Testis (tissue), 3 donors: ENCODE results near the gene SUCLG2. TPM values are rescaled to one million over a fixed set of nuclear protein-coding genes. Genes with fewer than 3 reads are reported as not detected.

Source experiments
- DNase-seq: peaks from one replicate; pipeline ENCODE4 v3.0.0-alpha.2; 2019
- H3K27ac ChIP-seq, 2 donors: fragments of 200-600 bp; sonication (generic); one replicate each; pipeline ENCODE4 v1.5.1; 2019
- H3K27me3 ChIP-seq: fragments of 200-600 bp; sonication (generic); one replicate; pipeline ENCODE4 v1.5.1; 2019
- H3K36me3 ChIP-seq: fragments of 200-600 bp; sonication (generic); one replicate; pipeline ENCODE4 v1.5.1; 2017; ENCODE audit warnings: low read depth; ENCODE audit errors: missing control alignments
- H3K4me1 ChIP-seq: fragments of 200-600 bp; sonication (generic); one replicate; pipeline ENCODE4 v1.5.1; 2019
- H3K4me3 ChIP-seq, 2 donors: fragments of 200-600 bp; sonication (generic); one replicate each; pipeline ENCODE4 v1.5.1; 2017 to 2019
- H3K9me3 ChIP-seq: fragments of 200-600 bp; sonication (generic); one replicate; pipeline ENCODE4 v1.5.1; 2017
- POLR2A ChIP-seq: fragments of 450-650 bp; IDR thresholded peaks from one replicate; pipeline ENCODE4 v1.6.1; 2017; ENCODE audit warnings: antibody characterized with exemption, mild to moderate bottlenecking, moderate library complexity
- WGBS, 2 donors: methylation state at CpG; one replicate each; pipeline ENCODE4 v1.1.5; 2018; 5-methylcytosine and 5-hydroxymethylcytosine counted together
- intact Hi-C: fragments of 100-400 bp; cut with DNase I; formaldehyde crosslinking; loops from one replicate; pipeline ENCODE4 v1.15.1; 2023; ENCODE audit warnings: low total_unique reads
- polyA plus RNA-seq: library from polyadenylated mRNA; stranded (reverse); fragments of 350-450 nt; fragmentation: Illumina TruSeq; extraction: RNeasy Lipid Tissue Mini Kit (QIAGEN cat#74804); gene quantifications from one replicate; pipeline ENCODE4 v1.2.3, GENCODE V29; 2014; ENCODE audit warnings: low read depth, low replicate concordance; ENCODE audit not compliant: insufficient read depth
- total RNA-seq, 2 donors: library from RNA; depleted of rRNA; stranded (reverse); fragments of >200 nt; gene quantifications; one replicate each; pipeline ENCODE4 v1.2.3, GENCODE V29; 2016
- TF ChIP-seq, protein P1 (sequence below), 3 experiments: fragments of 450-650 bp in 2 of 3; fragments of 200-600 bp in 1 of 3; sonication (generic) in 1 of 3; IDR thresholded peaks; one replicate each; pipeline ENCODE4 v1.5.1; 2016 to 2019; ENCODE audit warnings: antibody characterized with exemption in 3 of 3, mild to moderate bottlenecking in 2 of 3, moderate library complexity in 1 of 3

The SUCLG2 gene
- total and polyA plus RNA-seq, 3 donors from 2014 or later = 18.0 to 28.7 (median 23.8) TPM

DNA sequence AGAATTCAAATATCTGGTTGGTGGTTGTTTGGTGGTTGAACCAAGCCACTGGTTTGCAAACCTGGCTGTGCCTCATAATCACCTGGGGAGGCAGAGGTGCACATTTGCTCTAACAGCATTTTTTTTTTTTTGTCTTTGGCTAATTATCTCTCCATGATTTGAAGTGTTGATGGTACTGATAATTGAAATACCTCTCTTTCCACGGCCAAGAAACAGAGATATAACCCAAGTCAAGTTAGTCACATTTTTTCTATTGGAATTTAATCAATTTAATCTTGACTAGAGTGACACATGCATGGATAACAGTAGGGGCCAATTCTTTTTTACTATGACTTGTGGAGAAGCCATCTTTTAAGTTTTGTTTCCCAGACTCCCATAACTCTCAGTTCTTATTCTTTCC, 37.5 kb upstream of the SUCLG2 start:
- H3K27me3 ChIP-seq = no peaks in the 10 kb centered on the region
- no peak for DNase-seq
- TF ChIP-seq, protein P1, sequence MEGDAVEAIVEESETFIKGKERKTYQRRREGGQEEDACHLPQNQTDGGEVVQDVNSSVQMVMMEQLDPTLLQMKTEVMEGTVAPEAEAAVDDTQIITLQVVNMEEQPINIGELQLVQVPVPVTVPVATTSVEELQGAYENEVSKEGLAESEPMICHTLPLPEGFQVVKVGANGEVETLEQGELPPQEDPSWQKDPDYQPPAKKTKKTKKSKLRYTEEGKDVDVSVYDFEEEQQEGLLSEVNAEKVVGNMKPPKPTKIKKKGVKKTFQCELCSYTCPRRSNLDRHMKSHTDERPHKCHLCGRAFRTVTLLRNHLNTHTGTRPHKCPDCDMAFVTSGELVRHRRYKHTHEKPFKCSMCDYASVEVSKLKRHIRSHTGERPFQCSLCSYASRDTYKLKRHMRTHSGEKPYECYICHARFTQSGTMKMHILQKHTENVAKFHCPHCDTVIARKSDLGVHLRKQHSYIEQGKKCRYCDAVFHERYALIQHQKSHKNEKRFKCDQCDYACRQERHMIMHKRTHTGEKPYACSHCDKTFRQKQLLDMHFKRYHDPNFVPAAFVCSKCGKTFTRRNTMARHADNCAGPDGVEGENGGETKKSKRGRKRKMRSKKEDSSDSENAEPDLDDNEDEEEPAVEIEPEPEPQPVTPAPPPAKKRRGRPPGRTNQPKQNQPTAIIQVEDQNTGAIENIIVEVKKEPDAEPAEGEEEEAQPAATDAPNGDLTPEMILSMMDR (IDR thresholded peaks at IDR 0.05) = no peak
- no peak for TF ChIP-seq POLR2A
- no peak overlapping the region for H3K4me3 ChIP-seq
- H3K9me3 ChIP-seq = no peaks in the 10 kb centered on the region
- no peaks in the 10 kb centered on the region for H3K36me3 ChIP-seq
- intact Hi-C loops = no loop called here
- WGBS, 2 donors = 62 to 75% methylated on average over 1 of the region's 1 CpG
- no peaks in the 10 kb centered on the region for H3K4me1 ChIP-seq
- H3K27ac ChIP-seq = no peak overlapping the region

DNA sequence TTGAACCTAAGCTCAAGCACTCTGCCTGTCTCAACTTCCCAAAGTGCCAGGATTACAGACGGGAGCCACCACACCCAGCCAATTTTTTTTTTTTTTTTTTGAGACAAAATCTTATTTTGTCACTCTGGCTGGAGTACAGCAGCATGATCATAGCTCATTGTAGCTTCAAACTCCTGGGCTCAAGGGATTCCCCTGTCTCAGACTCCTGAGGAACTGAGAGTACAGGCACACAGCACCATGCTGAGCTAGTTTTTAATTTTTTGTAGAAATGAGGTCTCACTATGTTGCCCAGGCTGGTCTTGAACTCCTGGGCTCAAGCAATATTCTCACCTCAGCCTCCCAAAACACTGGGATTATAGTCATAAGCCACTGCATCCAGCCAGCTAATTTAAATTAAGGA, 36.8 kb upstream of the SUCLG2 start:
- Histone ChIP-seq H3K36me3 (no peaks in the 10 kb centered on the region), H3K4me1 (no peaks in the 10 kb centered on the region), H3K4me3 (no peak overlapping the region), H3K9me3 (no peaks in the 10 kb centered on the region), H3K27ac (no peak overlapping the region), H3K27me3 (no peaks in the 10 kb centered on the region)
- no peak for DNase-seq
- 72 to 79% methylated on average over 1 of the region's 1 CpG for WGBS, 2 donors
- TF ChIP-seq, protein P1 (IDR thresholded peaks at IDR 0.05) = no peak
- no peak for TF ChIP-seq POLR2A
- intact Hi-C loops = no loop called here

DNA sequence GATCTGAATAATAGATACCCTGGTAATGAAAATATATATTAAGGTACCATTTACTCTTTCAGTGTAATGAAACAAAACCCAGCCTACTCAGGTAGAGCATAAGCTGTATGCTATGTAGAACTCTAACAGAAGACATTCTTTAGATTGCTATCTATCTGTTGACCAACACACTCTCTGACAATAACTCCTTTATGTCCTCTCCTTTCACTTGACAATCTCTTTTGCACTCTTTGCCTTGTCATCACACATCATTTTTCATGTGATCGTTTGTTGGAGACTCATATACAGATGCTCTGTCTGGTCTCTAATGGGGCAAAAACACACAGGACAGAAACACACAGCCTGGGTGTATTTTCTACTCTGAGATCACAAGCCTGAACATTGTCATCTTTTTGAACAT, 35.4 kb upstream of the SUCLG2 start:
- H3K27me3 ChIP-seq = no peaks in the 10 kb centered on the region
- WGBS, 2 donors = 86 to 89% methylated on average over 1 of the region's 1 CpG

DNA sequence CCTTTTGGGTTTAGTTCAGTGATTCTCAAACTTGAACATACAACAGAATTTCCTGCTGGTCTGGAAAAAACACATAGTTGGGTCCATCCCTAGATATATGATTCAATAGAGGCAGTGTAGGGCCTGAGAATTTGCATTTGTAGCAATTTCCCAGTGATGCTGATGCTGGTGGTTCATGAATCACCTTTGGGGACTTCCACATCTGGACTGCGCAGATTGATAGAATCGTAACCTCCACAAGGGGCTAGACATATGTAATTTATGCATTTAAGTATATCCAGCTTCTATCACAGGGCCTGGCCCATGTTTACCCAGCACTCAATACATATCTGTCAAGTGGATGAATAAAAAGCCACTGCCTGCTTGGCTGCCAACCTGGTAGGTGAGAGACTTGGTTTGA, 33.8 kb upstream of the SUCLG2 start:
- WGBS, 2 donors = 92 to 100% methylated on average over 2 of the region's 2 CpGs
- Histone ChIP-seq H3K27me3 (no peaks in the 10 kb centered on the region), H3K27ac (no peak overlapping the region), H3K9me3 (no peaks in the 10 kb centered on the region), H3K4me1 (no peaks in the 10 kb centered on the region), H3K36me3 (no peaks in the 10 kb centered on the region), H3K4me3 (no peak overlapping the region)
- no peak for TF ChIP-seq POLR2A
- TF ChIP-seq, protein P1 (IDR thresholded peaks at IDR 0.05) = no peak
- intact Hi-C loops = no loop called here
- DNase-seq = no peak

More for the DNA sequence above, 35.4 kb upstream of the SUCLG2 start:
- intact Hi-C loops = no loop called here
- no peak overlapping the region for H3K27ac ChIP-seq
- H3K36me3 ChIP-seq = no peaks in the 10 kb centered on the region
- no peaks in the 10 kb centered on the region for H3K9me3 ChIP-seq
- no peak overlapping the region for H3K4me3 ChIP-seq
- DNase-seq = no peak
- TF ChIP-seq, protein P1 (IDR thresholded peaks at IDR 0.05) = no peak
- no peak for TF ChIP-seq POLR2A
- H3K4me1 ChIP-seq = no peaks in the 10 kb centered on the region

DNA sequence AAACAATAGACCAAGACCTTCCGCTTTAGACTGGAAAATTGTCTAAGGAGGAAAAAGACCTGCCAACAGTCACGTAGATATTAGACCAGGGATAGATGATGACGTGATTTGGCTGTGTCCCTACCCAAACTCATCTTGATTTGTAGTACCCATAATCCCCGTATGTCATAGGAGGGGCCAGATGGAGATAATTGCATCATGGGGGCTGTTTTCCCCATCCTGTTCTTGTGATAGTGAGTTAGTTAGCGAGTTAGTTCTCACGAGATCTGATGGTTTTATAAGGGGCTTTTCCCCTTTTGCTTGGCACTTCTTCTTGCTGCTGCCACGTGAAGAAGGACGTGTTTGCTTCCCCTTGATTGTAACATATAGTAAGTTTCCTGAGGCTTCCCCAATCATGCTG, 31.7 kb upstream of the SUCLG2 start:
- Histone ChIP-seq H3K9me3 (no peaks in the 10 kb centered on the region), H3K27ac (no peak overlapping the region), H3K4me3 (no peak overlapping the region), H3K4me1 (no peaks in the 10 kb centered on the region), H3K36me3 (no peaks in the 10 kb centered on the region), H3K27me3 (no peaks in the 10 kb centered on the region)
- no peak for TF ChIP-seq POLR2A
- TF ChIP-seq, protein P1 (IDR thresholded peaks at IDR 0.05) = no peak
- WGBS, 2 donors = 86 to 89% methylated on average over 8 of the region's 8 CpGs
- intact Hi-C loops = no loop called here
- no peak for DNase-seq
